OCI-LY3 (cell line): ENCODE results near the gene SCAF8.

Source experiments
- EZH2phosphoT487 ChIP-seq: fragments of 200-600 bp; shearing (Covaris generic); IDR thresholded peaks from 2 replicates; pipeline ENCODE4 v1.6.1; 2018; ENCODE audit warnings: antibody characterized with exemption, mixed run types, low read depth
- TF ChIP-seq, protein P1 (sequence below): fragments of 200-600, 300-600 bp; sonication (generic); IDR thresholded peaks from 2 replicates; pipeline ENCODE4 v1.5.1; 2014; ENCODE audit warnings: antibody characterized with exemption, low read length, low read depth

DNA sequence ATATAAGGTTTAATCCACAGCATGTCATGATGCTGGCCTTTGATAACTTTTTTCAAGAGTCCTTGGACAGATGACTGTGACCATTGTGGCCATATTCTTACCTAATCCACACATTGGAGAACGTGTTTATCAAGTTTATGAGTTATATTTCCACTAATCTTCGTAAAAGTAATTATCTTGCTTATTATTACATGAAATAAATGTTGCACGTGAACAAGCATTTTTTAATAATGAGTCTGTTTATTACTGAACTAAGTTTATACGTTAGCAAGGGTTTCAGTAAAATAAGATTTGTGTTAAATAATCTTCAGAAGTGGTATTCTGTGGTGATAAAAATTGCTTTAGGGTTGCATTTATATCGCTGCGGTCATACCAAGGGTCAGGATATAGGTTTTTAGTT is 107.1 kb downstream of the SCAF8 start:
- TF ChIP-seq, protein P1, sequence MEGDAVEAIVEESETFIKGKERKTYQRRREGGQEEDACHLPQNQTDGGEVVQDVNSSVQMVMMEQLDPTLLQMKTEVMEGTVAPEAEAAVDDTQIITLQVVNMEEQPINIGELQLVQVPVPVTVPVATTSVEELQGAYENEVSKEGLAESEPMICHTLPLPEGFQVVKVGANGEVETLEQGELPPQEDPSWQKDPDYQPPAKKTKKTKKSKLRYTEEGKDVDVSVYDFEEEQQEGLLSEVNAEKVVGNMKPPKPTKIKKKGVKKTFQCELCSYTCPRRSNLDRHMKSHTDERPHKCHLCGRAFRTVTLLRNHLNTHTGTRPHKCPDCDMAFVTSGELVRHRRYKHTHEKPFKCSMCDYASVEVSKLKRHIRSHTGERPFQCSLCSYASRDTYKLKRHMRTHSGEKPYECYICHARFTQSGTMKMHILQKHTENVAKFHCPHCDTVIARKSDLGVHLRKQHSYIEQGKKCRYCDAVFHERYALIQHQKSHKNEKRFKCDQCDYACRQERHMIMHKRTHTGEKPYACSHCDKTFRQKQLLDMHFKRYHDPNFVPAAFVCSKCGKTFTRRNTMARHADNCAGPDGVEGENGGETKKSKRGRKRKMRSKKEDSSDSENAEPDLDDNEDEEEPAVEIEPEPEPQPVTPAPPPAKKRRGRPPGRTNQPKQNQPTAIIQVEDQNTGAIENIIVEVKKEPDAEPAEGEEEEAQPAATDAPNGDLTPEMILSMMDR: no peak
- no peak for TF ChIP-seq EZH2phosphoT487
